ENCODE measurements around the gene NUBPL.

The NUBPL gene

GRCh38 chr14:31561155-31561846, at the start of gene NUBPL:
NUBPL (plus strand) TSS chr14:31561404; CDS start chr14:31561440, 36 bp downstream.
- peak; percentile 99 for DNase-seq

GRCh38 chr14:31527087-31527486, 34.1 kb upstream of the NUBPL start:
- no peak for DNase-seq

GRCh38 chr14:31527546-31527945, 33.7 kb upstream of the NUBPL start:
- no peak for DNase-seq

GRCh38 chr14:31529053-31529452, 32.2 kb upstream of the NUBPL start:
- DNase-seq: no peak

- no peak for DNase-seq
These were observed 31.1 kb upstream of the NUBPL start for GRCh38 chr14:31530136-31530535.

GRCh38 chr14:31536201-31536960, 24.8 kb upstream of the NUBPL start:
- no peak for DNase-seq

GRCh38 chr14:31541702-31542101, 19.5 kb upstream of the NUBPL start:
- no peak for DNase-seq

- no peak for DNase-seq
These were observed 17.0 kb upstream of the NUBPL start for GRCh38 chr14:31543969-31544799.

- no peak for DNase-seq
These were observed 16.4 kb upstream of the NUBPL start for GRCh38 chr14:31544816-31545215.

GRCh38 chr14:31545328-31545727, 15.9 kb upstream of the NUBPL start:
- no peak for DNase-seq

GRCh38 chr14:31549817-31550216, 11.4 kb upstream of the NUBPL start:
- no peak for DNase-seq

- DNase-seq: no peak
These were observed 10.6 kb upstream of the NUBPL start for GRCh38 chr14:31550589-31550988.

- no peak for DNase-seq
These were observed 5.0 kb upstream of the NUBPL start for GRCh38 chr14:31556191-31556590.

GRCh38 chr14:31559939-31560338, 1.3 kb upstream of the NUBPL start:
- no peak for DNase-seq

GRCh38 chr14:31560759-31561154, 447 bp upstream of the NUBPL start:
- no peak for DNase-seq

GRCh38 chr14:31564194-31564593, 3.0 kb downstream of the NUBPL start:
- DNase-seq: no peak

- no peak for DNase-seq
These were observed 5.3 kb downstream of the NUBPL start for GRCh38 chr14:31566456-31566855.

GRCh38 chr14:31567655-31568054, 6.5 kb downstream of the NUBPL start:
- no peak for DNase-seq

- no peak for DNase-seq
These were observed 7.0 kb downstream of the NUBPL start for GRCh38 chr14:31568161-31568560.

- no peak for DNase-seq
These were observed 7.5 kb downstream of the NUBPL start for GRCh38 chr14:31568671-31569070.

- DNase-seq: no peak
These were observed 11.8 kb downstream of the NUBPL start for GRCh38 chr14:31572955-31573354.

GRCh38 chr14:31576949-31577348, 15.7 kb downstream of the NUBPL start:
- no peak for DNase-seq

GRCh38 chr14:31578266-31578665, 17.1 kb downstream of the NUBPL start:
- DNase-seq: peak; percentile 2
